D341Med (cell line): Measurements from ENCODE around the gene NHLH1.

ENCODE experiments used
- DNase-seq: peaks from one replicate; pipeline ENCODE4 v3.0.0; 2012; ENCODE audit warnings: low spot score

NHLH1 gene

GRCh38 chr1:160359559-160360226, 7.2 kb upstream of the NHLH1 start:
- DNase-seq = no peak

DNA sequence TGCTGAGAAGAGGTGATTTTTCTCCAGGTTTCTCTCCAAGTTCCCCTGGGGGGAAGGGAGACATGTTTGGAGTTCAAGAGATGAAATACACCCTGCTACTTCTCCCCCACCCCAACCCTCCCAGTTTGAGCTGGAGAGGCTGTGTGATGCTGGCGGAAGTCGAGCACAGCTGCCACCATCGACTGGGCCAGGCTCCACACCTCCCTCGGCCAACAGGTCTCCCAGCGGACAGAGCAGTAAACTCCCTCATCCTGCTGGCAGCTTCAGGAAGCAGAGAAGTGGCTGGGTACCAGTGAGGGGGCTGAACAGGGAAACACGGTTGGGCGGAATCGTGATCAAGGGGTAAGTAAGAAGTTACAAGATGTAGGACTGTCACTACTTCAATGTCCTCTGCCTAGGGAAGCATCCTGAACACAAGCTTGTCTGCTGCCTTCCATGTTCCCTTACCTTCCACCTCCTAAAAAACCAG, 6.6 kb upstream of the NHLH1 start:
- DNase-seq = no peak

DNA sequence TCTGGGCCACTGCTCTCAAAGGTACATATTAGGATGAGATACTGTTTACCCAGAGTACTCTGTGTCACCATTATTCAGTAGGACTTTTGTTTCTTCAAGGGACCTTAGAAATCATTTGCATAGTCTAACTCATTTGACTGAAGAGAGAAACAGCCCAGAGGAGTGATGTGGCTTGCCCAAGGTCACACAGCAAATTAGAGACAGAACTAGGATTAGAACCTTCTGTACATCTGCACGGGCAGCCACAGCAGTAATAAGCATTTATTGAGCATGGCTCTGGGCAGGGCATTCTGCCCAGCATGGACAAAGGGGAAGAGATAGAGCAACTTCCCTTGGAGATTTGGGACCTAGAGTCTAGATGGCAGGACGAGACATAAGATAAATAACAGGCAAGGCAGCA, 5.7 kb upstream of the NHLH1 start:
- no peak for DNase-seq

- no peak for DNase-seq
Measured at GRCh38 chr1:160361814-160362167, 5.1 kb upstream of the NHLH1 start.

DNA sequence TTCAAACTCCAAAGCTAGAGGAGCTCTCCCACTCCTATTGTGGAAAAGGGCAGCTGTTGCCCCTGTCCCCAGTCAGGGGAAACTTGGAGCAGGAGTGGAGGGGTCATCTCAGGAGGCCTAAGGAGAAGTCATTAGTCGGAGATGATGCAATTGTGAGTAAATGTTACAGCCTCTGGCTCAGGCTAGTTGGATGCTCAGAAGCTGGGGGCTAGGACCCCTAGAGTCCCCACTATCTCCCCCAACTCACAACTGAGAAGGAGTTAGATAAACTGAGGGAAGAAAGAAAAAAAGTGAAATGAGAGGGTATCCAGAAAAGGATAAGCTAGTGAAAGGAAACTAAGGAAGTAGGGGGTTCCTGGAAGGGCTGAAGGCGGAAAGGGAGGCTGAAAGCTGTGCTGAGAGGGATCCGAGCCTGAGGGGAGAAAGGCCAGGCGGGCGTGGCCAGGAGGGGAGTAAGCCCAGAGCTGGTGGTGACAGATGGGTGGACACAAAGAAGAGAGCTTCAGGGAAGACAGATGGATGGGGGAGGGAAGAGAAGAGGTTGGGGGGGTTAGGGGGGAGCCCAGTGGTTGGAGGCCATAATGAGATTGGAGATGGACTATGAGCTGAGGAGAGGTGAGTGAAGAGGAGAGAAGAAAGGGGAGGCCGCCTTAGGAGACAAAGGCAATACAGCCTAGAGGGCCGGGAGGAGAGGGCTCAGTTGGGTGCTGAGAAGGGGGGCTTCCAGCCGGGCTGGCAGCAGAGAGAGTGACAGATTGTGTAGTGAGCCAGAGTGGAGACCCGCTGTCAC, 4.5 kb upstream of the NHLH1 start:
- peak; percentile 92 for DNase-seq

GRCh38 chr1:160363010-160363409, 3.9 kb upstream of the NHLH1 start:
- peak; percentile 83 for DNase-seq

DNA sequence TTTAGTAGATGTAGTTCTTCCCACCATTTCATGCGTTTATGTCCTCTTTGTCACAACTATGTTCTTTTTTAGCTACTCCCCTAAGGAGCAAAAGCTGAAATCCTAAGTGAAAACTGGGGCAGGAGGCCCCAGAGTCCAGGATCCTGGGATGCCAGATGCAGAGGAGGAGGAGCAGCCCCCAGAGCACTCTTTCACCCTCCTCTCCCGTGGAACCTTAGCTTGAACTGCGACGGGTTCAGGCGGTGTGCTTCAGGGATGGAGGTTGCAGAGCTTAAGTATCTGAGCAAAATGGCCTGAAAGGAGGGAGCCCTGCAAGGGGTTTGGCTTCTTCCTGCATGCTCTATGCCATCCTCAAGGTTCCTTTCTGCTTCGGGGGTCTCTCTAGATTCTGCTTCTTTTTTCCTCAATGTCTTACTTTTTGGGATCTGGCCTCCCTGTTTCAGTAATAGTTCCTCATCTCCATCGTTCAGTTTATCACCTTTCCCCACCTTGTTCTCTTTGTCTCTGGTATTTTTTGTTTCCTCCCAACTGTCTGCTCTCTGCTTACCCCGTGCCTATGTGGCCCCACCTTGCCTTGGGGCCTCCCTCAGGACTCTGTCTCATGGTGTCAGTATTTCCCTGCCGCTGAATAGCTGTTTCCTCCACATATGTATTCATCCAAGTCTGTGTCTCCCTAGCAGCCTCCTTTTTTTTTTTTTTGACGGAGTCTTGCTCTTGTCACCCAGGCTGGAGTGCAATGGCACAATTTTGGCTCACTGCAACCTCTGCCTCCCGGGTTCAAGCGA, 2.7 kb upstream of the NHLH1 start:
- no peak for DNase-seq

DNA sequence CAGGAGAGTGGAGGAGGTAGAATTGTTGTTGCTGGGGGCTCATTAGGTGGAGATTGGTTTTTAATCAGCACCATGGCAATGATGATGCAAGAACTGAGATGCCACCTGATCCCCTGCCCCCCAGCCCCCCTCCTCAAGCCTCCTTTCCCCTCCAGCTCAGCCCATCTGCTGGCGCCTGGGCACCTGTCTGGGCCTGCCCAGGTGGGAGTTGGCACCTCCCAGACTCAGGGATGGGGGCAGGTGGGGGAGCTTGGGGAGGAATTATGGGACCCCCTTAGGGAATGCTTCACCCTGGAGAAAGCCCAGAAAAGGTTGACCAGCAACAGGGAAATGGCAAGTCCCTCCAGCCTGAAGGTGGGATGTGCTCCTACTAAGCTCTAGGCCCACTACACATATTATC, 1.5 kb upstream of the NHLH1 start:
- no peak for DNase-seq

DNA sequence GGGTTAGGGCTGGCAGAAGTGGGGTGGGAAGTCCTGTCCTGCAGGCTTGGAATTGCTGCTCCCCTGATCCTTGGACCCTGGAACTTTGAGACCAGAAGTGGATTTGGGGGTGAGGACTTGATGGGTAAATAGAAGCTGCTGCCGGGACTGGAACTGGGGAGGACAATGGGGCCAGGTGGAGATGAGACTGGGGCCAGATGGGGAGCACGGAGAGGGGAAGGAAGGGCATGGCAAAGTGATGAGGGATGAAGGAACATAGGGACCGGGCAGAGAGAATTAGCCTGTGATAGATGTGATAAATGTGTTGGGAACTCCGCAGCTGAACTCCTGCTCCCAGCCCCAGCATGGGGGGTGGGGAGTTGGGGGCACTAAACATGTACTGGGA, 637 bp downstream of the NHLH1 start:
- DNase-seq = no peak

GRCh38 chr1:160367934-160368923, 1.4 kb downstream of the NHLH1 start:
- DNase-seq = peak; percentile 57

GRCh38 chr1:160369087-160369486, 2.2 kb downstream of the NHLH1 start:
- no peak for DNase-seq

DNA sequence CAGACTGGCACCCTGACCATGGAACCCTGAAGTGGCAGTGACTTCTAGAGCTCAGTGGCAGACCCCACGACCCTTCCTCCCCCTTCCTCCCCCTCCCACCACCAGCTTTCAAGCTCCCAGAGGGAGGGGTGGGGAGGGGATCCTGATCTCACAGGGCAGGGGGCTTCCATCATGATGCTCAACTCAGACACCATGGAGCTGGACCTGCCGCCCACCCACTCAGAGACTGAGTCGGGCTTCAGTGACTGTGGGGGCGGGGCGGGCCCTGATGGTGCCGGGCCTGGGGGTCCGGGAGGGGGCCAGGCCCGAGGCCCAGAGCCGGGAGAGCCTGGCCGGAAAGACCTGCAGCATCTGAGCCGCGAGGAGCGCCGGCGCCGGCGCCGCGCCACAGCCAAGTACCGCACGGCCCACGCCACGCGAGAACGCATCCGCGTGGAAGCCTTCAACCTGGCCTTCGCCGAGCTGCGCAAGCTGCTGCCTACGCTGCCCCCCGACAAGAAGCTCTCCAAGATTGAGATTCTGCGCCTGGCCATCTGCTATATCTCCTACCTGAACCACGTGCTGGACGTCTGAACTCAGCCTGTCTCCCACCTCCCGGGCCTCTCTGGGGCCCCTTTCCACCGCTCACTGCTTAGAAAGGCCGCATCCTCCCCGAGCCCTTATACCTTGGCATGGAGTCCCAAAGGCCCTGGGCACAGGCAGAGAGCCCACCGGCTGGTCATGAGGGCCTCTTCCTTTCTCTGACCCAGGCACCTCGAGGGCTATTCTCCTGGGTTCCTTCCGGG, 3.9 kb downstream of the NHLH1 start:
- no peak for DNase-seq

DNA sequence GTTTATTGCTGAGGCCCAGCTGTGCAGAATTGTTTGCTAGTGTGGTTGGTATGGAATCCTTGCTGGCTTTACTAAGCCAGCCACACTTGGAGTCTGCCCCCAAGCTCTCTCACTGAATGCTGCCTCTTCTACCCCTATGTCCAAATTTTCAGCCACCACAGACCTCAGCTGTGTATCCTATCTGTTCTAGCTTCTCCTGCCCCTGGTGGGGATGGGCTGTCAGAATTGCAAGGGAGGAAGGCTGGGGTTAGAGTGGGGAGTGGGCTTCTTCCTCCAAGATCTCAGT, 4.4 kb downstream of the NHLH1 start:
- DNase-seq = no peak

GRCh38 chr1:160371756-160372155, 4.9 kb downstream of the NHLH1 start:
- no peak for DNase-seq

DNA sequence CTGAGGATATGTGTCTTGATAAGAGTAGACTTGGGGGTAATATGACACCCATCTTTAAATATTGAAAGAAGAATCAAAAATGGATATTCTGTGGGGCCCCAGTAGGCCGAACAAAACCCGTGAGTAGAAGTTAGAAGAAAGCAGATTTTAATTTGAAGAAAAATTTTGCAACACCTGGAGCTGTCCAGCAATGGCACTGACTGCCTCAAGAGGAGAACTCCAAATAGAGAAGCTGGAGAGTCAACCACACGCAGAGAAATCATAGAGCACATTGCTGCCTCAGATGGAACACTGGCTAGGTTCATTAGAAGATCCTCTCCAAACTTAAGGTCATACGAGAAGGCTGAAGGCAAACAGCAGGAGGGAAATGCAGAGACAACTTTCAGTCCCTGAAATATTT, 6.8 kb downstream of the NHLH1 start:
- no peak for DNase-seq

DNA sequence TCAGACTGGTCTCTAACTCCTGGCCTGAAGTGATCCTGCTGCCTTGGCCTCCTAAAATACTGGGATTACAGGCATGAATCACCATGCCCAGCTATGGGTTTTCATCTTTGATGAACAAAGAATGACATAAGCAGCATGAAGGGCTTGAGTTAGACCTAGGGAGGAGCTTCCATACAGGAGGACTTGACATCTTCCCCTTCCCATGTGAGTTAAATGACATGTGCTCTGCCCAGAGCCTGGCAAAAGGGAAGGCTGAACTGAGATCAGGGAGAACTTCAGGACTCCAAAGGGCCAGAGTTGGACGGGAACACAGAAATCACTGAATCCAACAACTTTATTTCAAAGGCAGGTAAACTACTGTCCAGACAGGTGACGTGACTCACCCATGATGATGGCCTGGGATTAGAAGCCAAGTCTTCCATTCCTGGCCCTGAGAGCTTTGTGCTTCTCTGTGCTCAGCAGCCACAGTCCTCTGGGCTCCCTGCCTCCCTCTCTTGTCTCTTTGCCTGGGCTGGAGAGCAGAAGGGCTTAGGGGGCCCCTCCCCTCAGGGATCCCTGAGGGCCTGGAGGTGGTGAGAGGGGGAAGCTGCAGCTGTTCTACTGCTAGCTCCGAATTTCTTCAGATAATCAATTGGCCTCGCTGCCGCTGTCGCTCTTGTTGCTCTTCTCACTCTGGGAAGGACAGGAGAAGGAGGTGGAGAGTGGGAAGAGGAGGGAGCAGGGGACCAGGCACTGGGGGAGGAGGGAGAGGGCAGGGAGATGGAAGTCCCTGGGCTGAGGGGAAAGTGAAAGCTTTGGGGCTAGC, 7.6 kb downstream of the NHLH1 start:
- DNase-seq = peak; percentile 90

DNA sequence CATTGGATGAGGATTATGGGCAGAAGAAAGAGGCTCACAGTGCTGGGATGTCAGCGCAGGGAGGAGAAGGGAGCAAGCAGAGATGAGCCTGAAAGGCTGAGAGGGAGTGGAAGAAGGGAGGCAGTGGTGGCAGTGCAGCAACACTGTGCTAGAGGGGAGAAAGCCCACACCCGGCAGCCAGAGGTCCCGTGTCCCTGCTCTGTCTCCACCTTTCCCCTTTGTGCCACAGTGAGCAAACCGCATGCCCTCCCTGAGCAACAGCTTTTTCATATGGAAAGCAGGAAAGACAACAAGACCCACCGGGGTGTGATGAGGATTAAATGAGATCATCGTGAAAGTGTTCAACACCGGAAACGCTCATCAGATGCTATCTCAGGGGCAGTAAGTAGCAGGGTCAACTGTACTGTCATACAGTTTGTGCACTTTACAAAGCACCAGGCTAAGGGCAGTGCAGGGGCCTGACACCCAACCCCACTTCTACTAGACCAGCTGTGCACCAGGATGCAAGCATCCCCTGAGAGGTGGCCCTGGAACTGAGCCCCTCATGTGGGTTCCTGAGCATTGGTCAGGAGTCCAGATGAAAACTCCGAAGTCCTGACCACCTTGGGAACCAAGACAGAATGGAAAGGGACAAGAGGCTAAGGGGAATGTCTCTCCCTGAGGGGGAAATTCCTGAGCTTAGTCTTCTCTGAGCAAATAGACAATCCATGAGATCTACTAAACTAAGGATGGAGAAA, 9.1 kb downstream of the NHLH1 start:
- DNase-seq = no peak

DNA sequence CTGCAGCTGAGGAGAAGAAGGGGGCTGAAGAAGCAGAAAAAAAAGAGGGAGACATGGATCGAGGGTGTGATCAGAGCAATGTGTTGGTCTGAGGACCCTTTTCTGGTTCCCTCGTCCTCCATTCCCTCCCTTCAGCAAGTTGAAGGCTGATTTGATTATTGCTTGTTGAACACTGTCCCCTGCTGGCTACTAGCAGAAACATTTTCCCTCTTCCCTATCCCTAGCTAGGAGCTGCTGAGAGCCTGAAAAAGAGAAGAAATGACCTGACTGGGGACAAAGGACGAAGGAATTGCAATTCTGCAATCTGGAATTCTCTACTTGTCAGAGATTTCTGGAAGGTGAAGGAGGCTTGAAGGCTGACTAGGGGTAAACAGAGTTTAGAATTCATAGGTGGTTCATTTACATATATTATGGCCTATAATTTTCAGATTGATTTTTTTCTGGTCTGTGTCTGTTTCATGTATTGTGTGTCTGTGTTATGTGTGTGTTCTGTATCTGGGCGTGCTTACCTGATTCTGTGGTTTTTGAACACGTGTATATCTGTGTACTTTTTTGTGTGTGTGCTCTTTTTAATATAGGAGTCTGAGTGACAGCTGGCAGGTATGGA, 9.8 kb downstream of the NHLH1 start:
- DNase-seq = peak; percentile 75

DNA sequence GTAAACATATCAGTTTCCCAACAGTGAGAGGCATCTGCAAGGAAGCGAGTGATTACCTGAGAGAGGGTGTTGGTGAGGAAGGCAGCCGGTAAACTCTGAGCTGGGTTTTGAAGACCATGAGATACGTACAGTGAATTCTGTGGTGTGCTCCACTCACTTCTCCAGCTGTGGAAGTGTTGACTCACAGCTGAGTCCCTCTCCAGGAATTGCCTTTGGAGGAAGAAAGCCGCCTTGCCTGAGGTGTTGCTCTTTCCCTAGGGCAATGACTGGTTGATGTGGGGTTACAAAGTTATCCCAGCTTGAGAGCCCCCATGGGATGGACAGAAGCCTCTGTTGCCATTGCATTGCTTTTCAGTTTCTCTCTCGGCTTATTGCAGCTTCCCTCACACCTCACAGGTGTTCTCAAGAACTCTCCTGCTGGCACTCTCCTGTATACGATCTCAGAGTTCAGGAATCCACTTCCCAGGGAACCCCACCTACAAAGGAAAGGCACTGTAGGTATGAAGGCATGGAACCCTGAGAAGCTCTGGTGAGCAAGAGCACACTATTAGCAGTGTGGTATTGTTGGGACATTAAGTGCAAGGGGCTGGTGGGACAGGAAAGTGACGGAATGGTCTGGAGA, 10.8 kb downstream of the NHLH1 start:
- DNase-seq = no peak
